IPS-11a (cell line): Measurements from ENCODE around the gene APEX1.
"Not testable (repeated sequence)": the region's sequence is repeated elsewhere in the genome, so short reads cannot be mapped to it uniquely, and the experiment has no call there.

ENCODE experiments used
- H3K4me3 ChIP-seq: one replicate; pipeline ENCODE4 v1.5.1; 2013; ENCODE audit warnings: low read depth, low read length, control low read depth

APEX1 gene

DNA sequence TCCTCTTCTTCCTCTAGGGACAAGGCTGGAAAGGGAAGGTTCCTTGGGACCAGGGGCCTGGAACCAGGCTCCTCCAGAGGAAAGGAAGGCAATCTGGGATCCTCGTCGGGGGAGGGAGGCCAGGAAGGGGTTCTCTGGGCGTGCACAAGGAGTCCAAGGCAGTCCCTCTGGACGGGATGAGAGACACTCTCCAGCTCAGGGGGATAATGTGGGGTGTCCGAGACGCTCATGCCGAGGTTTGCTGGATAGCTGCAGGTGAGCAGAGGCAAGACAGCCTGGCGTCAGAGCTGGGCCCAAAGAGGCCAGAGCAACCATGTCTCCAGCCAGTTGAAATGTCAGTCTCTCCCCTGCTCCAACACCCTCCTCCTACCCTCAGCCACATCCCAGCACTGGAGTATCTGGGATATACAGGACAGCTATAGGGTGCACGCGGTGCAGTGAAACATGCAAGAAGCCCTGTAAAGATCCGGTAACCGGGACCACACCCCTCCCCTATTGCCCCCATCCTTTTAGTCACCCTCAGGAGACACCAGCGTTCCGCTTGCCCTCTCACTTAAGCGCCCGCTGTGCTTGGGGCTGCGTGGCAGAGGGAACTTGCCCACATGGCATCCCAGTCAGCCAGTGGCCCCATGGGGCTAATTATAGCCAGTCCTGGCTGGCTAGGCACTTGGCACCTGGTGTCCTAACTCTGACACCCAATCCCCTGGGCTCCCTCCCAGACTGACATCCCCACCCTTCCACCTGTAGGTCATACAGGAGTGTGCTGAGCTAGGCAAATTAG lies 19.3 kb upstream of the APEX1 start, which contains the start of gene KLHL33:
KLHL33 (minus strand) TSS at position 585 of the 781 bp plus-strand sequence; CDS start at position 230, 355 bp downstream.
- no peak within 1 kb of the TSS for H3K4me3 ChIP-seq

DNA sequence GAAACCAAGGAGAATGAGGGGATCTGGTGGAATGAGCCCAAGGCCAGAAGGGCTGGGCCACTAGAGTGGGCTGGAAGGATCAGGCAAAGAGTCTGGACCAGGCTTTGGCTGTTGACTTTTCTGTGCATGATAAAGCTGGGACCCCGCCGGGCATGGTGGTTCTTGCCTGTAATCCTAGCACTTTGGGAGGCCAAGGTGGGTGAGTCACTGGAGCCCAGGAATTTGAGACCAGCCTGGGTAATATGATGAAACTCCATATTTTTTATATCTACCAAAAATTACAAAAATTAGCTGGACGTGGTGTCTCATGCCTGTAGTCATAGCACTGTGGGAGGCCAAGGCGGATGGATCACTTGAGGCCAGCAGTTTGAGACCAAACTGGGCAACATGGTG lies 18.7 kb upstream of the APEX1 start:
- no peak overlapping the region for H3K4me3 ChIP-seq

DNA sequence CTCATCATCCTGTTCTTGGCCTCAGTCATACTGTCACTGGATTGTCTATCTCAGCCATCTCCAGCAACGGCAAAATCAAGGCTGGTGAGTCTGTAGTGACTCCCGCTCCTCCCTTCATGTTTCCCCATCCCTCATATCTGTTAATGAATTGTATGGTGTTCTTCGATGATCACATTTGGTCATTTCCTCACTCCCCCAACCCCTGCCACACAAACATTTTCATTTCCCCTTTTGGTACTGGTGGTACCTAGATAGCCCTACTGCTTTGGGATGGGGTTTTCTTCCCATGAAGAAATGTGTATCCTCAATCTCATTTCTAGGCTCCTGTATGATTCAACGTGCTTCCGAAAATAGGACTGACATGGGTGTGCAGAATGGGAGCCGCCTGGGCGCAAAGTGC lies 16.4 kb upstream of the APEX1 start:
- no peak overlapping the region for H3K4me3 ChIP-seq

DNA sequence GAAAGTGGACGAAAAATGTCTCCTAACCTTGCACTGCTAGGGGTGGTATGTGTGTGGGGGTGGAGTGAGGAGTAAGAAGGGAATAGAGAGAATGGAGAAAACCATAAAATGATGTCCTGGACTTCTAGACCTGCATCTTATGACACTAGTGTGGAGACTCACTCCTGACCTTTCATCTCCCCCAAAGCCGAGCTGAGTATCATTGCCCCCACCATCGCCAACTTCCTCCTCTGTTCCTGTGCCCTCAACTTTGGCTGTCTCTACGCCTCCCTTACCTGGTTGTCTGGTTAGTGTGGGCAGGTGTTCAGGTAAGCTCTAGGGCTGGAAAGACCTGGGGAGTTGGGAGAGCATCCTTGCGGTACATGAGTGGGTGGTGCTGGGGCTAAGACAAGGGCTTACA lies 14.6 kb upstream of the APEX1 start:
- H3K4me3 ChIP-seq = no peak overlapping the region

DNA sequence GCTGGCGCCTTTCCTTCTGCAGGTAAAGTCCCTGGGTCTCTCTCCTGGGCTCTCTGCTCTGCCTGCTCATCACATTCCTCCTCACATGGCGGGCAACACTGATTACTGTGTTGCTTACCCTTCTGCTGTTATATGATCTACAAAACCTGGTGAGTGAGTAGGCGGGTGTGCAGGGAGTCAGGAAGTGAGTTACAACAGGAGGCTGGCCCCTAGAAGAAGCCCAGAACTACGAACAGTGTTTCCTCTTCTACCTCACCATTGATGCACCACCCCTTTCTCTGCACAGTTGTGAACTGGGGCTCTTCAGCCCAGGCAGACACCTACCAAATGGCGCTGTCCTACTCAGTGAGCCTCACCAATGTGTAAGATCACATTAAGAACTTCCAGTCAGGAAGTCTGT lies 14.1 kb upstream of the APEX1 start:
- H3K4me3 ChIP-seq = no peak overlapping the region

DNA sequence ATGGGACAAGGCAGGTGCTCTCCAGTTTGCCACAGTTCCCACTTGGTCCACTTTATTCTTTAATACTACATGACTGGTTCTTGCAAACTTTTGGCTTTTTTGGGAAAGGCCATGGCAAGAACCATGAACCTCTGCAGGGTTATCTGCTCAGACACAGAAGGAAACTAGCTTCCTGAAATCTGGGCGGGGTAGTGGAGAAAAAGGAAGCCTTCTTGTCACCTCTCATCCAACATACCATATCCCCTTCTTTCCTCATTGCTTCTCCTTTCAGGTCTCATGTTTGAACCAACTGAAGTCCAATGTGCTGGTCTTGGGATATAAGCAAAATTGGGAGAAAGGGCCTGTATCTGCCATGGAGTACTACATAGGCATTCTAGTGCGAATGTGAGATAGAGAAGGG lies 13.6 kb upstream of the APEX1 start:
- H3K4me3 ChIP-seq = no peak overlapping the region

DNA sequence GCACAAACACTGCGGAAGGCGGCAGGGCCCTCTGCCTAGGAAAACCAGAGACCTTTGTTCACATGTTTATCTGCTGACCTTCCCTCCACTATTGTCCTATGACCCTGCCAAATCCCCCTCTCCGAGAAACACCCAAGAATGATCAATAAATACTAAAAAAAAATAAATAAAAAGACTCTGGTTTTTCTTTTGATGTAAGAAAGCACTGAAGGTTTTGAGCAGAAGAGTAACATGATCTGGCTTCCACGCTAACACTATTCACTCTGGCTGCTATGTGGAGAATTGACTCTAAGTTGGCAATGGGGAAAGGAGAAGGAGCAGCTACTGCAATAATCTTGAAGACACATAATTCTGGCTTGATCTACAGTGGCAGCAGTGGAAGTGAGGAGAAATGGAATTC lies 11.4 kb upstream of the APEX1 start:
- H3K4me3 ChIP-seq = not testable (repeated sequence)

DNA sequence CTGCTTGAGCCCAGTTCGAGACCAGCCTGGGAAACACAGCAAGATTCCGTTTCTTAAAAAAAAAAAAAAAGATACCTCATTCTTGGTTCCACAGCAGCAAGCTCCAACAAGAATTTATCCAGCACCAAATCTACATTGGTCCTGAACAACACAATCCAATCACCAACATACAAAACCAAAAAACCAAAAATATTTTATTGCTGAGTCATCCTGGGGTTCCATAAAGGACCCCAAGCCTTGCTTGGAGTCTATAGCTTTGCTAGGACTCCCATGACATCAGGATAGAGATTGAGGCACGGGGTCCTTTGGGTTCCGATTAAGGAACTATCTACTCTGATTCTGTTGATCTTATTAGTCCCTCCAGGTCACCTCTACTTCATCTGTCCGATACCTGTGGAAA lies 8.1 kb upstream of the APEX1 start:
- no peak overlapping the region for H3K4me3 ChIP-seq

DNA sequence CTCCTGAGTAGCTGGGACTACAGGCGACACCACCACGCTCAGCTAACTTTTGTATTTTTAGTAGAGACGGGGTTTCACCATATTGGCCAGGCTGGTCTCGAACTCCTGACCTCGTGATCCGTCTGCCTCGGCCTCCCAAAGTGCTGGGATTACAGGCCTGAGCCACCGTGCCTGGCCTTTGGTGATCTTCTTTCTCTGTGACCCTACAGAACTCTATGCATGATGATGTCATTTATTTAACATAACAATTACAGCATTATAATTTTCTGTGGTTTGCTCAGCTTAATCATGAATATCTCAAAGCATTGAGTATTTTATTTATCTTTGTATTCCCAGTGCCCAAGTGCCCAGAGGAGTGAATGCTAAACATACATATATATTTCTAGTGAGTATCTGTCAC lies 2.2 kb upstream of the APEX1 start:
- H3K4me3 ChIP-seq = not testable (repeated sequence)

DNA sequence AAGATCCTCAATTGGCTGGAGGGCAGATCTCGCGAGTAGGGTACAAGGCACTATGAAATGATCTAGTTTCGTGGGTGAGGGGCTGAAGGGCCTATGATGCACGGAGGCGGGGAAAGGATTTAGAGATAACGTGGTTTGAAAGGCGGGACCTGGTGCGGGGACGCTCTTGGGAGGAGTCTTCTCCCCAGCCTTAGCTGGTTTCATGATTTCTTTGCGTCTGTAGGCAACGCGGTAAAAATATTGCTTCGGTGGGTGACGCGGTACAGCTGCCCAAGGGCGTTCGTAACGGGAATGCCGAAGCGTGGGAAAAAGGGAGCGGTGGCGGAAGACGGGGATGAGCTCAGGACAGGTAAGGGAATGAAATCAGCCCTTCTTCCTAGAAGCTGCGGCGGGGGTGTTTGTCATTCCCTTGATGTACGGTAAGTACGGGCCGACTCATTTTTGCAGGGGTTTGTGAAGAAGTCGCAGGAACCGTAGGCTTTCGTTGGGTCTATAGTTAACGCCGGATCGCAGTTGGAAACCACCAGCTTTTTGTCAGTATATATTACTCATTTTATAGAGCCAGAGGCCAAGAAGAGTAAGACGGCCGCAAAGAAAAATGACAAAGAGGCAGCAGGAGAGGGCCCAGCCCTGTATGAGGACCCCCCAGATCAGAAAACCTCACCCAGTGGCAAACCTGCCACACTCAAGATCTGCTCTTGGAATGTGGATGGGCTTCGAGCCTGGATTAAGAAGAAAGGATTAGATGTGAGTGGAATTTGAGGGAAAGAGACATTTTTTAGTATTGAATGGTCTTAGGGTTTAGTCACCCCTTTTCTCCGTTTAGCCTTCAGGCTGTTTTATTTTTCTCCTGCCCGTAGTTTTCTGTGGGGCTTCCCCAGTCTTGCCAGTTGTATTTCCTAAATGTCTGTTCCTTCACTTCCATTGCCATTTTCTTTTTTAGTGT lies 602 bp downstream of the APEX1 start:
- peak overlapping the region; percentile 98 for H3K4me3 ChIP-seq

DNA sequence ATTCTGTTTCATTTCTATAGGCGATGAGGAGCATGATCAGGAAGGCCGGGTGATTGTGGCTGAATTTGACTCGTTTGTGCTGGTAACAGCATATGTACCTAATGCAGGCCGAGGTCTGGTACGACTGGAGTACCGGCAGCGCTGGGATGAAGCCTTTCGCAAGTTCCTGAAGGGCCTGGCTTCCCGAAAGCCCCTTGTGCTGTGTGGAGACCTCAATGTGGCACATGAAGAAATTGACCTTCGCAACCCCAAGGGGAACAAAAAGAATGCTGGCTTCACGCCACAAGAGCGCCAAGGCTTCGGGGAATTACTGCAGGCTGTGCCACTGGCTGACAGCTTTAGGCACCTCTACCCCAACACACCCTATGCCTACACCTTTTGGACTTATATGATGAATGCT lies 1.9 kb downstream of the APEX1 start:
- H3K4me3 ChIP-seq = no peak overlapping the region

DNA sequence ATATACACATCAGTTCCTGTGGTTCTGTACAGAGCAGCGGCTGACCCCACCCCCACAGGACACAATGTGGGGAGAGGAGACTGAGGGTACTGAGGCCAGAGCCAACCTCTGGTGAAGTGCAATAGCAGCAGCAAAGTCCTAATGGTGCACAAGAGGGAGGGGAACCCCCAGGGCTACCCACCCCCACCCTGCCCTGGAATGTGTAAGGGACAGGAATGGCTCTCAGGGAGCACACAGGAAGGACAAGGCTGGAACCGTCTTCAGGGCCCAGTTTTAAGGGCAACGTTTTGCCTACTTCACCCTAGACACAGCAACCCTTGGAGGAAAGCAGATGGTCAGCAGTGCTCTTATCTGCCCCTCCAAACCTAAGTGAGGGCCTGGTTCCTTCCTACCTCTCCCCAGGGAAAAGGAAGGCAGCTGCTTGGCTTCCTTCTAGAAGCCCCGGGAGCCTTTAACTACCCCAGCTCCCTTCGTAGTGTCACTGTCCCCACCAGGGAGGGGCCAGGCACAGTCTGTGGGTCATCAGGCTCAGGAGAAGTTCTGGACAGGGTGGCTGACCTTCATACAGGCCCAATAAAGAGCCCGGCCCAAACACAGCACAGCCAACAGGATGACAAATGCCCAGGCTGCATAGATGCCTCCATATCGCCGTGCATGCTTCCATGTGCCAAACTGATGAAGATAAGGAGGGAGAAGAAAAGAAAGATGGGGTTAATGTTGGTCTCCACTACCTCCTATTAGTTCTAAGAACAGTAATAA lies 3.2 kb downstream of the APEX1 start:
- H3K4me3 ChIP-seq = no peak overlapping the region

DNA sequence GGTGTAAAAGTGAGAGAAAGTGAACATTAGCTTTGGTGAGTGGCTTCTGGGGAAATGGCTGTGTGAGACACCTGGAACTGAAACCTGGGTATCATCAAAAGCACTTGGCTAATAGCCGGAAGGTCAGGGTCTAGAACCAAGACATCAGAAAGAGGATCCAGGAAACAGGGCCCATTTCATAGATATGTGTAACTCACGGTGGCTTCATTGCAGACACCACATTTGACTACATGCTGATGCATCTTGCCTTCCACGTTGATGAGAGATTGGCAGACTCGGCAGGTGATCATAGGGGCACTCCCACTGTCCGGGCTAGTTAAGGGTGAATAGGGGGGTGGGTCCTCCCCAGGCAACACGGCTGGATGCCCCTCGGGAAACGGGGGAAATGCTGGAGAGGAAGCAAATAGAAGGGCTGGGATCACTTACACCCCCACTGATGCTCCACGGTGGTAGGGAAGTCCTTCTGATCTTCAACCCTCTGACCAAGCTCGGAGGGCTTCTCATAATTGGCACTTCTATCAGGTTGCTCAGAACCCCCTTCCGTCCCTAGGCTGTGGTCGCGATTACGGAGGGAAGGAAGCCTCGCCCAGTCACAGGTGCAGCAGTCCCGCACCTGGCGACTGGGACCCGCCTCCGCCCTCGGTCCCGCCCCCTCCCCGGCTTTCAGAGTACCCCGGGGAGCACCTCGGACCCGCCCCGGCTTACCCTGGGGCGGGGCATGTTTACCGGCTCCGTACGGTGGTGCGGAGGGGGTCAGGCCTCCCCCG lies 5.6 kb downstream of the APEX1 start:
- peak overlapping the region; percentile 84 for H3K4me3 ChIP-seq

DNA sequence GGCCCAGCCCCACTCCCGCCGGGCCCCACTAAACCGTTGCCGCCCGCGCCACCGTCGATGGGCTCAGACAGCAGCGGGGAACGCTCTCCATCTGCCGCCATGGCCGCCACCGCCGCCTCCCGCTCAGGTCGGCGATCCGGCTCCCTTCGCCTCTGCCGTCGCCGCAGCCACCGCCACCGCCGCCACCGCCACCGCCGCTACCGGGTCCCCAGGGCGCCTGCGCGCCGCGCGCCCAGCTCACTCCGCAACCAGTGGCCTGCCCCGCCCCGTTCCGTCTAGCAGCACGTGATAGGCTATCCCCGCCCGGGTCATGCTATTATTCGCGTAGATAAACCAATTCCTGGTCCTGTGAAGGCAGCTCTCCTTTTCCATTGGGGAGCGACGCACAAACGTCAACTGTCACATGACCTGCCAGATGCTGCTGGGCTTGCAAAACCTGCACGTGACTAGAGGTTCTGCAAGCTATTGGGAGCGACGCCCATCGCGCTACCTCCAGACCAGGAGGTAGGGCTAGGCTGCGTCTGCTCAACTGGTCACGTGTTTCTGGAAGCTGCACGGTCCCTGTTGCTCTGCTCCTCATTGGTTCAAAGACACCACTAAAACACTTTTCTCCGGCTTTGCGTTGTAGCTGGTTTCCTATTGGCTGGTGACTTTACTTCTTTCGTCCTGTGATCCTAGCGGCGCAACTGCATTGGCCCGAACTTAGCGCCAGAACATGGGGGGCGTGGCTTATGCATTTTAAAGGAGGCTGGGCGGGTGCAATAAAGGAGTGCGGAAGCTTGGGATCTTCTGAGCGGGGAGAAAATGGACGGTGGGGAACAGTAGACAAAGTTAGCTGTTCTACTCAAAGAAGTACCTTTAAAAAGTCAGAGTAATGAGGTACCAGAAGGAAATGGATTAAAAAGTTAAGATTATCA lies 6.5 kb downstream of the APEX1 start, which contains the start of gene PIP4P1:
PIP4P1 (minus strand) TSS at position 210 of the 917 bp plus-strand sequence; CDS start at position 101, 109 bp downstream.
- H3K4me3 ChIP-seq = peak within 1 kb of the TSS; percentile 84

DNA sequence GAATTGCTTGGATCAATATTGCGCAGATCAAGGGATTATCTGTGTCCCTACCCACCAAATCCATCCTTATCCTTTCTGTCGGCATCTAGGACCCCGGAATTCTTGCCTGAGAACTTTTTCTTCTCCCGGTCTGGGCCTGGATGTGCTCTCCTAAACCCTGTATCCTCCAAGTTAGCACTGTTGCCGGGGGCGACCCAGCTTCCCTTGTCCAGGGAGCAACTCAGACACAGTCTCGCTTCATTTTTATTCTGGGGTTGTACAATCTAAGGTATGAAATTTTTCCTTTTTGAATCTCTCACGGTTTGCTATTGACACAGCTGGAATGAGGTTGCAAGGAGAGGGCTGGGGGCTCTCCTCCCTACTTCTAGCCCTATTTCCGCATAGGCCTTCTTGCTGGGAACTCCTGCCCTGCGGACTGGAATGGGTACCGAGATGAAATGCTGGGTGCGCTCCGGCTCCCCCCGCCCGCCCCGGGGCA lies 13.8 kb downstream of the APEX1 start:
- H3K4me3 ChIP-seq = peak overlapping the region; percentile 91

DNA sequence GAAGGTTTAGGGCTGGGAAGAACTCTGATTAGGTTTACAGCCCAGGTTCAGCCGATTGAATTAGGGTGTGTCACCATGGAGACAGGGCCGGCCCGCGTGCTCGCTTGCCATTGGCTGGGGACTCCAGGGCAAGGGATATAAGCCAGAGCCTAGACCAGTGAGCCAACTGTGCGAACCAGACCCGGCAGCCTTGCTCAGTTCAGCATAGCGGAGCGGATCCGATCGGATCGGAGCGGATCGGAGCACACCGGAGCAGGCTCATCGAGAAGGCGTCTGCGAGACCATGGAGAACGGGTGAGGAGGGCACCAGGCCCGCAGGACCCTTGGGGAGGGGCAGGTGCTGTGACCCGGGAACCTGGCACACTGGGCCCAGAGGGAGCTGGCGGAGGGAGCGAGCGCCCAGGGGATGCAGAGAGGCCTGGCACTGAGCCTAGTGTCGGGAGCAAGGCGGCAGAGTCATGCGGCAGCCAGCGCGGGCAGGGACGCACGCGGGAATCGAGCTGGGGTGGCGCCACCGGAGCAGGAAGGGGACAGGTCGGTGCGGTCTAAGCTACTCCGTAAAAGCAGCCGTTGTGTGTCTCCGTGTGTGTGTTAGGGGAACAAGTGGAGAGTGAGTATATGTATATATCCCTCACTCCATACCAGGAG lies 14.3 kb downstream of the APEX1 start, which contains the start of gene PNP:
PNP (plus strand) TSS at position 165 of the 648 bp plus-strand sequence; CDS start at position 284, 119 bp downstream.
- H3K4me3 ChIP-seq = peak within 1 kb of the TSS; percentile 91

DNA sequence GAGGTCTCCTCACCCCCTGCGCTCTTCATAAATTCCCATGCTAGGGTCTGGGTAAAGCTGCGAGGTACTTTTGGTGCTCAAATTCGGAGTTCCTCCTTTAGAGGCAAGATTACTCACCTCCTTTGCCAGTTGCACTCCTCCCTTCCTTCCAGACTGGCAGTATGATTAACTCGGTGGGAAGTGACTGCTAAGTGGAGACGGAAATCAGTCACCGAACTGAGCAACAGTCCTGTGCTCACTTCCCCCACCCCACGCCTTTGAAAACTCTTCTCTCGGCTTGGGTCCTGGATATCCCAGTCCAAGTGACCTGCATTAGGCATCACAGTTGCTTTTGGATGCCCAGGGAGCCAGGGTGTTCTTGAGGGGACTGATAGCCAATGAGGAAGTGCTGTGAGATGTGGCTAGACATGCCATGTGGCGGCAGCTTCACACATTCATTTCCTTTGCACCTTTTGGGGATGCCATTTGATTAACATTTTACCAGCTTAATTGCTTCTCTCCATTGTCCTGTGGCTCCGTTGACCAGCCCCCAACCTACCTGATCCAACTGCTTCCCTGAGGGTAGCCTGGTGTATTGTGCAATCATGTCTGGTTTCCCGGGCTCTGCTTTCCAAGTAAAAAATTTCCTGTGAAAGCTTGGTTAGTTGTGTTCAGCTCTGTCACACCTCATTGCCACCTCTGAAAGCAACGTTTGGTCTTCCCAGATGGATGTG lies 15.0 kb downstream of the APEX1 start:
- peak overlapping the region; percentile 91 for H3K4me3 ChIP-seq

DNA sequence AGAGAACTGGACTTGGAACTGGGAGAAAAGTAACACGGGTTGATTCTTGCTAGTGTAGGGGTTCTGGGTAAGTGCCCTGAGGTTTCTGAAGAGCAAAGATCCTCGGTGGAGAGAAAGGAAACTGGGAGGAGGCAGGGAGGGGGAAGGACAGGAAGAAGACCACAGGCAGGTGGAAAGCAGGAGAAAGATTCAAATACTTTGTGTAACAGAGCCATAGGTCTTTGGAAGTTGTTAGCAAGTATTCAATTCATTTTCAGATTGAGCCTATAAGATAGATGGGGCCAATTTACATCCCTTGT lies 15.5 kb downstream of the APEX1 start:
- H3K4me3 ChIP-seq = peak overlapping the region; percentile 91
